GM12878 (cell line): ENCODE measurements around the gene TBRG4.

Source experiments
- EZH2 ChIP-seq: IDR thresholded peaks from 2 replicates; pipeline ENCODE4 v1.6.1; 2012; ENCODE audit warnings: low read depth, mild to moderate bottlenecking, control low read depth, inconsistent platforms, low read length, borderline replicate concordance; ENCODE audit not compliant: control insufficient read depth
- GABPA ChIP-seq: IDR thresholded peaks from 2 replicates; pipeline ENCODE4 v1.6.1; 2014; ENCODE audit warnings: antibody characterized with exemption, low read depth, mild to moderate bottlenecking, inconsistent platforms
- HDAC2 ChIP-seq: fragments of 200-600 bp; sonication (generic); IDR thresholded peaks from 2 replicates; pipeline ENCODE4 v1.6.1; 2017

DNA sequence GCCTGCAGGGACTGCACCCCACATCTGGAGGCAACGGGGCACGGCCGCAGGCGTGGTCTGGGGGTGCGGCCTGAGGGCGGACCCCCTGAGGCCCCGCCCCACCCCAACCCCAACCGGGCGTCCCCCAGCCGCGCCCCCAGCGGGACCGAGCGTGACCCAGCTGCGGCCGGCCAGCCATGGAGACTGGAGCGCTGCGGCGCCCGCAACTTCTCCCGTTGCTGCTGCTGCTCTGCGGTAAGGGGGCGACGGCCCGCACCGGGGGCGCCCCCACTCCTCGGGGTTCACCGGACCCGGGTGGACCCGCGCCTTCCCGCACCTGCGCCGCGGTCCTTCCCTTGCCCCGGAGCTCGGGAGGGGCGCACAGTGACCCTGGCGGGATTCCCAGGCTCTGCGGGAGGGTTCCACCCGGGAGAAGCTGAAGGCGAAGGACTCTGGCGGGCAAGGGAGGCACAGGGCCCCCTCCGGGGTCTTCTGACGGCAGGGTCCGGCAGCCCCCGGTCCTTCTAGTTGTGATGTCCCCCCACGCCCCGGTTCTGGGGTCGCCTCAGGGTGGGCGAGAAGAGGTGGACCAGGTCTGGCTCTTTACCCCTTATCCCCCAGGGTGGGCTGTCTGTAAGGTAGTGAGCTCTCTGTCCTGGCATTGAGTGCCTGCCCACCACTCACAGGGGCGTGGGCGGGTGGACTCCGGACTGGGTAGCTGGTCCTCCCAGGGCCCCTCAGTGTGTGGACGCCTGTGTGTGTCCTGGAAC, 46.3 kb upstream of the TBRG4 start, which contains the start of gene RAMP3:
- no peak for TF ChIP-seq GABPA
- TF ChIP-seq EZH2 = no peak
- no peak for TF ChIP-seq HDAC2
